Measurements from ENCODE around the gene MGLL.
"Not testable (repeated sequence)": the region's sequence is repeated elsewhere in the genome, so short reads cannot be mapped to it uniquely, and the experiment has no call there.

Gene MGLL

GRCh38 chr3:127665586-127665985, 156.7 kb downstream of the MGLL start:
- FAIRE-seq (no peak), DNase-seq (ENCODE audit: low spot score) (no peak)

DNA sequence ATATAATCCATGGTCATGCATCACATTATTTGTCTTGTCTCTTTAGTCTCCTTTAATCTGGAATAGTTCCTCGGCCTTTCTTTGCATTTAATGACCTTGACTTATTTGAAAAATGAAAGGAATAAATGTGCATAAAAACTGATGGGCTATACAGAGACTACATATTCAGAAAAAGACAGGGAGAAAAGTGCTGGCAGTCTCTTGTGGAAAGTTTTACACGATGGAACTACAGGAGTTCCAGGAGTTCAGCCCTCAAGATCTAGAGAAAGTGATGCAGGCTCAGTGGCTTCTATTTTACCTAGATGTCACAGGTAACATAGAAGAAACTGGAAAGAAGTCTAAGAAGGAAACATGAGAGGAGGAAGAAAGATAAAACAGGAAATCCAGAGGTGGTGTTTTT, 157.2 kb downstream of the MGLL start:
- FAIRE-seq, result no peak
- no peak for DNase-seq (ENCODE audit: low spot score)

- no peak for FAIRE-seq
- DNase-seq (ENCODE audit: low spot score), result no peak
These were observed 159.2 kb downstream of the MGLL start for GRCh38 chr3:127663151-127663550.

DNA sequence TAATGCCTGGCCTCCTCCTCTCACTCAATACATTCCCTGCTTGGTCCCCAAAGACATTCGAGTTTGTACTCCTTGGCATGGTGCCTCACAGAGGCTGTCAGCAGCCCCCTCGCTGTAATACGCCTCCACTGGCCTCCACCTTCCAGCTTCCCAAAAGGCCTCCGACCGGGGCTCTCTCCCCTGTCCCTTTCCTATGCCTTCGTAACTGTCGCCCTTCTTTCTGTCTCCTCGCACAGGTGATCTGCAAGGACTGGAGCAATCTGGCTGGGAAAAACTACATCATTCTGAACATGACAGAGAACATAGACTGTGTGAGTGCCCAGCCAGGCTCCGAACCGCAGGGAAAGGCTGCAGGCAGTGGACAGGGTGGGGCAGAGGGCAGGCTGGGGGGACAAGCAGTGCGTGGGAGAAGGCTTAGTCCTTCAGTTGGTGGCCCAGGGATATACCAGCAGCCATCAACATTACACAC, 160.3 kb downstream of the MGLL start:
- FAIRE-seq (no peak), DNase-seq (ENCODE audit: low spot score) (no peak)

- DNase-seq (ENCODE audit: low spot score) (no peak), FAIRE-seq (no peak)
These were observed 160.7 kb downstream of the MGLL start for GRCh38 chr3:127661600-127661999.

GRCh38 chr3:127660621-127661251, 161.6 kb downstream of the MGLL start:
- DNase-seq (ENCODE audit: low spot score) (no peak), FAIRE-seq (no peak)

DNA sequence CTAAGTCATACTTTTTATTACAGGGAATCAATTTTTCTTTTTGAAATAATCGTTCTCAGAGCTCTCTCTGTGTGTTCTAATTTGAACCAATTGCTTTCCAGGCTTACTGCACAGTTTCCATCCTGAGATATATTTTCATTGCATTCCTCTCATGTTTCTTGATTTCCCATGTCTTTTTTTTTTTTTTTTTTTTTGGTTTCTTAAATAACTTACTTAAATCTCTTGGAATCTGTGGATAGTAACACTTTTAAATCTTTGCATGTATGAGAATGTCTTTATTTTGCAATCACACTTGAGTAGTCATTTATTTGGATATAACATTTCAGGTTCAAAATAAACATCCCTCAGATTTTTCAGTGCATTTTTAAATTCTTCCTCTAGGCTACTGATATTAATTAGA, 164.1 kb downstream of the MGLL start:
- no peak for DNase-seq (ENCODE audit: low spot score)
- no peak for FAIRE-seq

DNA sequence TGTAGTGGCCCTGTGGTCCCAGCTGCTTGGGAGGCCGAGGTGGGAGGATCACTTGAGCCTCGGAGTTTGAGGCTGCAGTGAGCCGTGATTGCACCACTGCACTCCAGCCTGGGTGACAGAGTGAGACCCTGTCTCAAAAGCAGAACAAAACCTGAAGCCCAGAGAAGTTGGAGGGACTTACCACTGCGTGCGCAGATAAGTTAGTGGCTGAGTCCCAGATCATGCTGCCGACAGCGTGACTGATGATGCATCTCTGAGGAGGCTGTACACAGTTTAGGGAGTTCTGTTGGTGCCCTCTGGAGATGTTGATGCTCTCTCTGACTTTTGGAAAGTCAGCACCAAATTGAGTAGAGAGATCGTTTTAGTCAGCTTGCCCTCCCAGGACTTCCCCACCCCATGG, 165.4 kb downstream of the MGLL start:
- no peak for FAIRE-seq

GRCh38 chr3:127655641-127656040, 166.7 kb downstream of the MGLL start:
- DNase-seq (ENCODE audit: low spot score) (peak; percentile 46), FAIRE-seq (no peak)

More for the DNA sequence above, 165.4 kb downstream of the MGLL start:
- DNase-seq (ENCODE audit: low spot score), result no peak

DNA sequence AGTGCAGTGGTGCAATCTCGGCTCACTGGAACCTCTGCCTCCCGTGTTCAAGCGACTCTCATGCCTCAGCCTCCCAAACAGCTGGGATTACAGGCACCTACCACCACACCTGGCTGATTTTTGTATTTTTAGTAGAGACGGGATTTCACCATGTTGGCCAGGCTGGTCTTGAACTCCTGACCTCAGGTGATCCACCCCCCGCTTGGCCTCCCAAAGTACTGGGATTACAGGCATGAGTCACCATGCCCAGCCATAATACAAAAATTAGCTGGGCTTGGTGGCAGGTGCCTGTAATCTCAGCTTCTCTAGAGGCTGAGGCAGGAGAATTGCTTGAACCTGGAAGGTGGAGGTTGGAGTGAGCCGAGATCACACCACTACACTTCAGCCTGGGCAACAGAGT, 167.3 kb downstream of the MGLL start:
- not testable (repeated sequence) for DNase-seq (ENCODE audit: low spot score); FAIRE-seq

DNA sequence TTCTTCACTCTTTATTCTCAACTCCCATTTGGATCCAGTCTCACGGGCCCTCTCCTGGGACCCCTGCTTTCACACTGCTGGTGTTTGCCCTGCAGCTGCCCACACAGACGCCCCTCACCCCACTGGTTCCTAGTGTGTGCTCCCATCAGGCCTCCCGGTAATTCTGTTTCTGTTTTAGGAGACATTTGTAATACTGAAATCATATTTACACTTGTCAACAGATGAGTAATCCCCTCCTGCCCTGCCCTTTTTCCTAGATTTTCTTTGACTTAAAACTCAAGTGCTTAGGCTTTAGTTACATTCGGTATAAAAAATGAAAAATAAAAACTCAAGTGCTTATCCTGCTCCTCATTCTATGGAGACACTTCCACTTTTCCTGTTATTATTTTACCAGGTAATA, 167.9 kb downstream of the MGLL start:
- no peak for FAIRE-seq

GRCh38 chr3:127652246-127652995, 169.9 kb downstream of the MGLL start:
- FAIRE-seq (no peak), DNase-seq (ENCODE audit: low spot score) (peak; percentile 78)

More for the DNA sequence above, 167.9 kb downstream of the MGLL start:
- DNase-seq (ENCODE audit: low spot score), result no peak

GRCh38 chr3:127651516-127652172, 170.7 kb downstream of the MGLL start:
- no peak for DNase-seq (ENCODE audit: low spot score)
- FAIRE-seq, result no peak

DNA sequence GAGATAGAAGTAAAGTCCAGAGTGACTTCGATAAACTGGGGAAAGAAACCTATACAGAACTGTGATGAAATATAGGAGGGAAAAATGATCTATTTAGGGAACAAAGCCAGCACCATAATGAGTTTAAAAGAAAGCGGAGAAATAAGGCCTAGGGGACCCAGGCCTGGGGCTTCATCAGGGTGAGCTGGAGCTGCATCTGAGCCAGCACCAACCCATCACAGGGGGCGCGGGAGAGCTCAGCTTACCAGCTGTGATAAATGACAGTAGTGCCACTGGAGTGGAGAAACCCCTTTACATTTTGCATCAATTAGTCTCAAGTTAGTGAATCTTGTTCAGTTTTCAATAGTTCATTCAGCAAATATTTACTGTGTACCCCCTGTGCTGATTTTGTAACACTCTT, 172.1 kb downstream of the MGLL start:
- no peak for FAIRE-seq
- no peak for DNase-seq (ENCODE audit: low spot score)

- DNase-seq (ENCODE audit: low spot score) (no peak), FAIRE-seq (no peak)
These were observed 174.5 kb downstream of the MGLL start for GRCh38 chr3:127647845-127648204.

DNA sequence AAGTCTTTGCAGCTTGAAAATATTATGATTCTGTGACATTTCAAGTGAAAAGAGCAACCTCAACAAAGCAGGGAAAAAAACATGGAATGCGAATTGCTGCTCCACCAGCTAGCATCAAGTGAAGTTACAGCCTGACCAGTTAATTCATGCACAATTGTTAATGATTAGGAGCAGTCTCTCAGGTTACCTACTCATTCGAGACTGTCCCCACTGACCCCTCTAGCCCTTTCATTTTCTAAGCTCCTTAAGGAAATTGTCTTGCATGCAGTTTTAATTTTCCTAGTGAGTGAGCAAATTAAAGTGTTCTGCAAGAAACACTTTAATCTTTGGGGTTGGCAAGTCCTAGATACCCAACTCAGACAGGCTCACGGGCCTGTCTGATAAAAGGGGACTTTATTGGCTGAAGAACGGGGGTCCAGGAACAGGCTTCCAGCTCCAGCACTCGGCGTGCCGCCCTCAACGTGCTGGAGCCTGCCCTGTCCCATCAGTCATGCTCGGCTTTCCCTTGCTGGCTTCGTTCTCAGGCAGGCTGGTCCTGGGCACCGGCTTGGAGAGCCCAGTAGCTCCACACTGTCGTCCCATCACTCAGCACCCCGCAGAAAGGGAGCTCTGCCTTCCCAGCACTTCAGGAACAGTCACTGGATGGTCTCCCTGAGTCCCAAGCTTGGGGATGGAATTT, 175.0 kb downstream of the MGLL start:
- FAIRE-seq (no peak), DNase-seq (ENCODE audit: low spot score) (no peak)

- FAIRE-seq, result no peak
- no peak for DNase-seq (ENCODE audit: low spot score)
These were observed 175.7 kb downstream of the MGLL start for GRCh38 chr3:127646501-127647046.

GRCh38 chr3:127645371-127646015, 176.8 kb downstream of the MGLL start:
- no peak for FAIRE-seq
- DNase-seq (ENCODE audit: low spot score), result no peak

DNA sequence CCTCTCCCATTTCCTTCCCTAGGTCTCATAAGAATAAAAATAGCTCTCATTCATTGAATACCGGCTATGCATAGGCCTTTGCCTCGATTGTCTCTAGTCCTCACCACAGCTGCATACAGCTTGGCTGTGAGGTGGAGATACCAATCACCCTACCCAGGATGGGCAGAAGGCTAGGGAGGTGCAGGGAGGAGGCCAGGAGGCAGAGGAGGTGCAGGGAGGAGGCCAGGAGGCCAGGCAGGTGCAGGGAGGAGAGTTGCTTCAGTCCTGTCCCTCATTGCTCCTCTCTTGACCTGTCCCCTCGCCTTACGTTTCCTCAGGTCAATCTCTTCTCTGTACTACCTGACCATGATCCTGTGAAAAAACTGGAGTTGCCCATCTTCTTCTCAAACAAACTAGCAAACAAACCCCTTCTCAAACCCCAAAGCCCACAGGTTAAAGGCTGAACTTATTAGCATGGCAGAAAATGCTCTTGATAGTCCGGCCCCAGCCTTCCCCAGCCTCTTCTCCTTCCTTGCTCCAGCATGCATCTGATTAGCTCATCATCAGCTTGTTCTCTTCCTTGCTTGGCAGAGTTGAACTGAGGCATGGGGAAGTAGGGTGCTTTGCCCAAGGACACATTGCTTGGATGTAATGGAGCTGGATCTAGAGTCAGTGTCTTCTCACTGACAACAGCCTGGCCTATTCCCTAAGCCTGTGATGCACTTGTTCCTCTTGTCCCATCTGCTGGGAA, 177.5 kb downstream of the MGLL start:
- FAIRE-seq, result no peak
- DNase-seq (ENCODE audit: low spot score), result no peak

DNA sequence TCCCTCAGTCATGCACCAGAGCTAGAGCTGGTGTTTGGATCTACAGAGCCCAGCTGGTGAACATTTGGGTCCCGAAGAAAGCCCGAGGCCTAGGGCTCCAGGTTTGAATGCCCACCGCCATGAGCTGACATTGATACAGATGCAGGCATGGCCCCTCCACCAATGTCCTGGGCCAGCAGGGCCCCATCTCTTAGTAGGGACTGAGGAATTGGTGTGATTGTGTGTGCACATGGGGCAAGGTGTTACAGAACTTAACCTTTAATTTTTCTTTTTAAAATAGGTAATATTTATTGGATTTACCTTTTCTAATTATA, 182.3 kb downstream of the MGLL start:
- FAIRE-seq (no peak), DNase-seq (ENCODE audit: low spot score) (no peak)

Data from urothelium cell line (cell line).